ENCODE data around the gene B4GALT4. TPM values are rescaled to one million over a fixed set of nuclear protein-coding genes. Genes with fewer than 3 reads are reported as not detected.

B4GALT4 gene
- total and polyA plus RNA-seq, 2 of the 8 experiments (the other 6 are each of a cell fraction or from before 2014, with no cell fraction given) = 14.6 to 44.7 TPM

GRCh38 chr3:119238363-119238762 lies 2.3 kb downstream of the B4GALT4 start (continued):
- TF ChIP-seq USF2 (IDR thresholded peaks at IDR 0.05; ENCODE audit: low read length) = no peak
- no peak for TF ChIP-seq PHF8 (conservative IDR thresholded peaks at IDR 0.05; ENCODE audit: low read depth, low read length)
- TF ChIP-seq MAFK (IDR thresholded peaks at IDR 0.05; ENCODE audit: low read depth, low read length) = no peak
